PFSK-1 (cell line): ENCODE data around the gene DEFB132.
A peak's percentile ranks its signal among the peaks of the same experiment; 100 is the strongest.

Experiments used
- FOXP2 ChIP-seq: optimal IDR thresholded peaks from 2 replicates; pipeline ENCODE3; 2011; ENCODE audit warnings: borderline replicate concordance, control low read depth, inconsistent platforms; ENCODE audit not compliant: insufficient read depth; ENCODE audit errors: extremely low read length, extremely low read depth
- POLR2AphosphoS5 ChIP-seq: IDR thresholded peaks from 2 replicates; pipeline ENCODE4 v1.6.1; 2012; ENCODE audit warnings: low read depth, mild to moderate bottlenecking, control low read depth, low read length, moderate library complexity
- SIN3A ChIP-seq: IDR thresholded peaks from 2 replicates; pipeline ENCODE4 v1.6.1; 2012; ENCODE audit warnings: mild to moderate bottlenecking, low read length, moderate library complexity, borderline replicate concordance; ENCODE audit not compliant: insufficient read depth
- TAF1 ChIP-seq: IDR thresholded peaks from 2 replicates; pipeline ENCODE4 v1.6.1; 2012; ENCODE audit warnings: low read length, control low read depth, borderline replicate concordance; ENCODE audit not compliant: insufficient read depth
- TF ChIP-seq, protein P1 (sequence below), 2 experiments: IDR thresholded peaks; 2 replicates each; pipeline versions ENCODE4 v1.6.1 to v1.8.0; 2011 to 2012; ENCODE audit warnings: low read depth in 2 of 2, low read length in 2 of 2, control low read depth in 1 of 2, inconsistent platforms in 1 of 2, mild to moderate bottlenecking in 1 of 2, moderate library complexity in 1 of 2; ENCODE audit not compliant: insufficient read depth in 1 of 2

The DEFB132 gene

DNA sequence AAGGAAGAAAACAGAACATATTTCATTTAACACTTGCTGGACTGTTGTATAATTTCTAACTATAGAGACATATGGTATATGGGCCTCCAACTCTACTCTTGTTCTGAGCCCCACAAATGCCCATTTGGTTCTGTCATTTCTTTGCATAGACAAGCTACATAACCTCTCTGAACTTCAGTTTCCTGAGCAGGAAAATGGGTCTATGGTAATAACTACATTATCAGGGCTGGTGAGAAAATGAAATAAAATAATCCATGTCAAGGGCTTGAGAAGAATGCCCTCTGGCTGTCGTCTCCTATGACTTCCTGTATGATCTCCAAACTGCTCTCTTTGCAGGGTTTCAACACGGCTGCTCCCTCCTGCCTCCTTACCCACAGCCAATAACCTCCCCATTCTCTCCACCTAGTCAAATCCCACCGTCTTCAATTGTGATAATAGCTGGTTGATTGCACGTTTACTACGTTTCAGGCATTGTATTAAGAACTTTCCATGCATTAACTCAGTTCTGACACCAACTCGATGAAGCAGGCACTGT is 51.8 kb downstream of the DEFB132 start:
- TF ChIP-seq TAF1 = no peak
- no peak for TF ChIP-seq POLR2AphosphoS5
- TF ChIP-seq SIN3A = no peak

GRCh38 chr20:309841-310644 is 52.5 kb downstream of the DEFB132 start:
- TF ChIP-seq, protein P1, sequence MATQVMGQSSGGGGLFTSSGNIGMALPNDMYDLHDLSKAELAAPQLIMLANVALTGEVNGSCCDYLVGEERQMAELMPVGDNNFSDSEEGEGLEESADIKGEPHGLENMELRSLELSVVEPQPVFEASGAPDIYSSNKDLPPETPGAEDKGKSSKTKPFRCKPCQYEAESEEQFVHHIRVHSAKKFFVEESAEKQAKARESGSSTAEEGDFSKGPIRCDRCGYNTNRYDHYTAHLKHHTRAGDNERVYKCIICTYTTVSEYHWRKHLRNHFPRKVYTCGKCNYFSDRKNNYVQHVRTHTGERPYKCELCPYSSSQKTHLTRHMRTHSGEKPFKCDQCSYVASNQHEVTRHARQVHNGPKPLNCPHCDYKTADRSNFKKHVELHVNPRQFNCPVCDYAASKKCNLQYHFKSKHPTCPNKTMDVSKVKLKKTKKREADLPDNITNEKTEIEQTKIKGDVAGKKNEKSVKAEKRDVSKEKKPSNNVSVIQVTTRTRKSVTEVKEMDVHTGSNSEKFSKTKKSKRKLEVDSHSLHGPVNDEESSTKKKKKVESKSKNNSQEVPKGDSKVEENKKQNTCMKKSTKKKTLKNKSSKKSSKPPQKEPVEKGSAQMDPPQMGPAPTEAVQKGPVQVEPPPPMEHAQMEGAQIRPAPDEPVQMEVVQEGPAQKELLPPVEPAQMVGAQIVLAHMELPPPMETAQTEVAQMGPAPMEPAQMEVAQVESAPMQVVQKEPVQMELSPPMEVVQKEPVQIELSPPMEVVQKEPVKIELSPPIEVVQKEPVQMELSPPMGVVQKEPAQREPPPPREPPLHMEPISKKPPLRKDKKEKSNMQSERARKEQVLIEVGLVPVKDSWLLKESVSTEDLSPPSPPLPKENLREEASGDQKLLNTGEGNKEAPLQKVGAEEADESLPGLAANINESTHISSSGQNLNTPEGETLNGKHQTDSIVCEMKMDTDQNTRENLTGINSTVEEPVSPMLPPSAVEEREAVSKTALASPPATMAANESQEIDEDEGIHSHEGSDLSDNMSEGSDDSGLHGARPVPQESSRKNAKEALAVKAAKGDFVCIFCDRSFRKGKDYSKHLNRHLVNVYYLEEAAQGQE (IDR thresholded peaks at IDR 0.05; ENCODE audit: insufficient read depth in 1 of 2, low read depth in 2 of 2, low read length in 2 of 2) = 0 out of 4 replicates have a peak, but pooled peaks of 1 of the 2 experiments have one; percentile 16
- TF ChIP-seq FOXP2 (no peak), TAF1 (peak; percentile 52; the same call in 1 of the 2 replicates), POLR2AphosphoS5 (peak; percentile 65; the same call in 1 of the 2 replicates), SIN3A (no peak)

DNA sequence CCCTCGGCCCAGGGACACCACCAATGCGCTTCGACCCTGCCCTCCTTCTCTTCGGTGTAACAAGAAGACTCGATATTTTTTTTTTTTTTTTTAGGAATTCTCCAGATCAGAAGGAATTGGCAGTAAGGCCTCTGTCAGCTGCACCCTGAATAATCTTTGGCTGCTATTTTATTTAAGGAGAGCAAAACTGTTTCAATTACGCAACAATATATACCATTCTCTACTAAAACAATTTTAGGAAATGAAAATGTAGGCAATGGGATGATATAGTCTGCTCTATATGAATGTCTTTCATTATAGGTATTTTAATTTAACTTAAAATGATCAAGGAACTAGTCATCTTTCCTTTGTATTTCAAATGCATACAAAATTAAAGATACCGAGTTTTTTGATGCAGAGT is 53.1 kb downstream of the DEFB132 start:
- no peak for TF ChIP-seq TAF1
- no peak for TF ChIP-seq SIN3A
- no peak for TF ChIP-seq POLR2AphosphoS5
- TF ChIP-seq, protein P1 (IDR thresholded peaks at IDR 0.05; ENCODE audit: insufficient read depth in 1 of 2, low read depth in 2 of 2, low read length in 2 of 2) = no peak
- no peak for TF ChIP-seq FOXP2
